HFFc6 (cell line): ENCODE results near the gene PROC. TPM values are rescaled to one million over a fixed set of nuclear protein-coding genes. Genes with fewer than 3 reads are reported as not detected.

ENCODE experiments used
- DNase-seq: peaks from one replicate; pipeline ENCODE4 v3.0.0-alpha.2; 2018
- H3K27ac Mint-ChIP-seq: 2 replicates; pipeline ENCODE4 v1.8.0; 2020; ENCODE audit warnings: mild to moderate bottlenecking, mixed read lengths
- H3K27me3 Mint-ChIP-seq: 2 replicates; pipeline ENCODE4 v1.8.0; 2021; ENCODE audit warnings: mild to moderate bottlenecking, moderate library complexity, mixed read lengths; ENCODE audit not compliant: insufficient read depth
- H3K36me3 Mint-ChIP-seq: 2 replicates; pipeline ENCODE4 v1.8.0; 2021; ENCODE audit warnings: low read depth, mixed read lengths
- H3K4me1 Mint-ChIP-seq: 2 replicates; pipeline ENCODE4 v1.8.0; 2020; ENCODE audit warnings: low read depth, mixed read lengths
- H3K4me3 Mint-ChIP-seq: 2 replicates; pipeline ENCODE4 v1.8.0; 2020; ENCODE audit warnings: mild to moderate bottlenecking, moderate library complexity, mixed read lengths
- H3K9me3 Mint-ChIP-seq: 2 replicates; pipeline ENCODE4 v1.8.0; 2020; ENCODE audit warnings: mild to moderate bottlenecking, mixed read lengths
- CTCF ChIP-seq: fragments of 200-600 bp; sonication (generic); IDR thresholded peaks from 2 replicates; pipeline ENCODE4 v1.5.0; 2021; ENCODE audit warnings: antibody characterized with exemption, mild to moderate bottlenecking
- total RNA-seq, 6 experiments: library from RNA; stranded (reverse); fragmentation: NEBNext Ultra II Directional; extraction: Animal tissue kit (Norgen Biotek cat#: 25700); gene quantifications; 2 replicates in 1 of 6; 3 replicates in 5 of 6; pipeline ENCODE4 v1.2.3, GENCODE V29; 2021

The PROC gene
- total RNA-seq, 6 experiments from 2014 or later: not detected

- Mint-ChIP-seq H3K9me3 (no peaks in the 10 kb centered on the region), H3K4me1 (peaks cover 73% of the 10 kb centered on the region), H3K27ac (peak overlapping the region; percentile 67), H3K27me3 (peaks cover 2% of the 10 kb centered on the region), H3K4me3 (peak overlapping the region; percentile 61), H3K36me3 (no peaks in the 10 kb centered on the region; the same call in 1 of the 2 replicates)
- TF ChIP-seq CTCF: no peak
- no peak for DNase-seq
Measured at GRCh38 chr2:127384529-127384928, 33.7 kb upstream of the PROC start.

- H3K9me3 Mint-ChIP-seq: no peaks in the 10 kb centered on the region
- peak overlapping the region; percentile 80 for H3K27ac Mint-ChIP-seq
- DNase-seq: no peak
- peak overlapping the region; percentile 94 for H3K4me3 Mint-ChIP-seq
- peaks cover 3% of the 10 kb centered on the region for H3K27me3 Mint-ChIP-seq
- no peaks in the 10 kb centered on the region; the same call in 1 of the 2 replicates for H3K36me3 Mint-ChIP-seq
- TF ChIP-seq CTCF: no peak
- H3K4me1 Mint-ChIP-seq: peaks cover 59% of the 10 kb centered on the region
Measured at GRCh38 chr2:127386246-127386645, 32.0 kb upstream of the PROC start.

DNA sequence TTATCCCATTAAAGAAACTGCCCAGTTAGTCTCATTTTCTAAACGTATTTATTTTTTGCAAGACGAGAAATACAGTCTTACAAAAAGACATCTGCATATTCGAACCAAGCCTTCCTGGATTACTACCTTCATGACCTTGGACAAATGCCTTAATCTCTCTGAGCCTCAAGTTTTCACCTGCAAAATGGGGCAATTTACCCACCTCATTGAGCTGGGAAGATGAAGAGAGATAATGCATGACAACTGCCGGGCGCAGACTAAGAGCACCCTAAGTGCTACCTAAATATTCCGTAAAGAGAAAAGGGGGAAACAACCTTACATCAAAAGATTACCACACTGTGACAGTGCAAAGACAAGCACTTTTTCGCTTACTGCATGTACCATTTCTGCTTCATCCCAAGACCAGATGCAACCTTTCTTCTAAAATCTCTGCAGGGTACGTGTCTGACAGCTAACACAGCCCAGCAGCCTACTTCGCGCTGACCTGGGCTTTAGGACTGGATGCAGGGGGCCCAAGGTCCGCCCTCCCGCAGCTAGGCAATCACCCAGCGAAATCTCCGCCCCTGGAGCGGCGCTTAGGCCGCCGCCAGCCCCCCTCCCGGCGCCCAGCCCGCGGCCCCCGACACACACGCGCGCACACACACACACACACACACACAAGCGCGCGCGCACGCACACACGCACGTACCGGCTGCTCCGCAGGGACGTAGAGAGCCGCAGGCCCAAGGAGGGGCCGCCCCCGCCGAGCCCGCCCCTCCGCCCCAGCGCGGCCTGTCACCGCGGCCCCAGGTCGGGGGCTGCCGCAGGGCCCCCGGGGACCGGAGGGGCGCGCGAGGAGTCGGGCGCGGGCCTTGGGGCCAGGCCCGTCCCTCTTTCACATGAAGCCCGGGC is 31.2 kb upstream of the PROC start:
- TF ChIP-seq CTCF: no peak

DNA sequence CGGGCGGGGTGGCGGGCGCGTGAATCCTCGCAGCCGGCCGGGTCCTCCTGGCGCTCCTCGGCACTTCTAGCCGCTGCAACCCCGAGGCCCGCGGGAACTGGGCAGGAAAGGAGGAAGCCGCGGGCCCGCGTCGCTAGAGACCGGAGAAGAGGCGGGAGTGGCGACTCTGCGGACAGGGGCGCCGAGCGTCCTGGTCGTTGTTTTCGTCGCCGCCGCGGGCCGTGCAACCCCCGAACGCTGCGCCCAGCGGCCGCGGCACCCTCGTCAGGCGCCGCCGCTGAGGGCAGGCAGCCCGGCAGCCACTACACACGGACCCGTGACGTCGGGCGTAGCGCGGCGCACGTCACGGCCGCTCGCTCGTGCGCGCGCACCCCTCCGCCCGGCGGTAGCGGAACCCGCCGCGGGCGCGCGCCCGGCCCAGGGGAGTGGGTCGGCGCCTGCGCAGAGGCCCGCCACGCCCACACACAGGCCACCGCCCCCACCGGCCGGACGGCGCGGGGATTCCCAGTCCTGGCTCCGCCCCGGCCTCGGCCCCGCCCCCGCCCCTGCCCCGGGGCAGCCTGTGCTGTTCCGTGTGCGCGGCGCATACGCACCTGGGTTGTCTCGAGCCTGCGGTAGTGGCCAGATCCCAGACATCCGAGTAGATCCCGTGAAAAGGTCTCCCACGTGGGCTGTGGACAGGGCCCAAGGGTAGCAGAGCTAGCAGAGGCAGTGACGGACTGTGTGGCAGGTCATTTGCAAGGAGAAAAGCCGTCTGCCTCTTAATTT is 30.4 kb upstream of the PROC start, which contains the start of gene MAP3K2:
Gene MAP3K2 (minus strand): TSS at position 321 of the 768 bp plus-strand sequence. CDS start 44,846 bp downstream, outside the sequence.
- Mint-ChIP-seq H3K9me3 (no peaks in the 10 kb centered on the region), H3K36me3 (no peaks in the 10 kb centered on the region; the same call in 1 of the 2 replicates), H3K27me3 (peaks cover 3% of the 10 kb centered on the region), H3K27ac (peak within 1 kb of the TSS; percentile 92), H3K4me1 (peaks cover 57% of the 10 kb centered on the region), H3K4me3 (peak within 1 kb of the TSS; percentile 94)
- peak; percentile 77 for DNase-seq
- TF ChIP-seq CTCF: no peak

More for the DNA sequence above, 31.2 kb upstream of the PROC start:
- H3K27ac Mint-ChIP-seq: peak overlapping the region; percentile 80
- peaks cover 3% of the 10 kb centered on the region for H3K27me3 Mint-ChIP-seq
- peak; percentile 72 for DNase-seq
- H3K9me3 Mint-ChIP-seq: no peaks in the 10 kb centered on the region
- no peaks in the 10 kb centered on the region; the same call in 1 of the 2 replicates for H3K36me3 Mint-ChIP-seq
- peak overlapping the region; percentile 94 for H3K4me3 Mint-ChIP-seq
- H3K4me1 Mint-ChIP-seq: peaks cover 53% of the 10 kb centered on the region

DNA sequence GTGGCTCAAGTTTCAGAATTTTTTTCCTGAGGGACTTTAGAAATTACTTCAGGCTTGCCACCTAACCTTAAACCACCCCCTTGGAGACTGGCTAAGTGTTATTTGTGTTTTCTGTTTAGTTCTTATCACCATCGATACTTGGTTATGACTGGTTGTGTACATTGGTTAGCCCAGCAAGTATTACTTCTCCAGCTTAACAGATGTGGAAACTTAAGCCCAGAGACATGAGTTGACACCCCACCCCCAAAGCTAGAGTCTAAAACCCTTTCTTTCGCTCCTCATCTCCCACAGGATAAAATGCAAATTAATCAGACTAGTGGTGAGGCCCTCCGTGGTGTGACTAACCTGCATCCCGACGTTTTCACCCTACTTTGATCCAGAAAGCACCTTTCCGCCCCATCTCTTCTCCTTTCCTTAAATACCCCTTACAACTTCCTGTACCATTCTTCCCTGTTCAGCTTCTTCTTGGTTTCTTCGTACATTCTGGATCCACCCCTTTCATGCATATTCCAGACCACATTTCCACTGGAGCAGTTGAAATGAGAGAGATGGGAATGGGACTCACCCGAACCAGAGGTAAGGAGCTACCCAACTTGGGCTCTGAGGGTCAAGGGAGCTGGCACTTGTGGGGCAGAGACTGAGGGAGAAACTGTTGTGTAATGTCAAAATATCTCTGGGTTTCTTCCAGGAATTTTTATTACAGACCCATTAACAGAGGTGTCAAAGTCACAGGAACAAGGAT is 29.6 kb upstream of the PROC start:
- Mint-ChIP-seq H3K36me3 (no peaks in the 10 kb centered on the region; the same call in 1 of the 2 replicates), H3K27me3 (peaks cover 3% of the 10 kb centered on the region), H3K9me3 (no peaks in the 10 kb centered on the region), H3K4me1 (peaks cover 57% of the 10 kb centered on the region), H3K27ac (peak overlapping the region; percentile 92), H3K4me3 (peak overlapping the region; percentile 90)
- peak; percentile 17 for DNase-seq
- no peak for TF ChIP-seq CTCF
